Gastrocnemius medialis (tissue), 4 donors: Measurements from ENCODE around the gene WWOX. TPM values are rescaled to one million over a fixed set of nuclear protein-coding genes. Genes with fewer than 3 reads are reported as not detected.

Source experiments
- ATAC-seq, 2 donors: fragments of 150-250 bp; one replicate each; pipeline ENCODE4 v1.9.1; 2016
- DNase-seq, 2 donors: peaks; one replicate each; pipeline ENCODE4 v3.0.0-alpha.2; 2019
- H3K27ac ChIP-seq, 4 donors: fragments of 200-600 bp; sonication (generic); 1 replicate in 1 of 4; 2 replicates in 3 of 4; pipeline ENCODE4 v1.5.1; 2016 to 2018; ENCODE audit warnings: mild to moderate bottlenecking in 2 of 4, moderate library complexity in 1 of 4
- H3K27me3 ChIP-seq, 3 donors: fragments of 200-600 bp; sonication (generic) in 2 of 3; 1 replicate in 1 of 3; 2 replicates in 2 of 3; pipeline versions ENCODE4 v1.5.1 to v1.6.0; 2016 to 2019; ENCODE audit warnings: mild to moderate bottlenecking in 1 of 3, moderate library complexity in 1 of 3
- H3K36me3 ChIP-seq, 2 donors: fragments of 200-600 bp; sonication (generic) in 1 of 2; one replicate each; pipeline ENCODE4 v1.5.1; 2017 to 2018
- H3K4me1 ChIP-seq, 2 donors: fragments of 200-600 bp; sonication (generic) in 1 of 2; one replicate each; pipeline ENCODE4 v1.5.1; 2016 to 2017; ENCODE audit warnings: mild to moderate bottlenecking in 2 of 2
- H3K4me3 ChIP-seq, 4 donors: fragments of 200-600 bp; sonication (generic) in 3 of 4; 1 replicate in 1 of 4; 2 replicates in 3 of 4; pipeline ENCODE4 v1.5.1; 2016 to 2019; ENCODE audit warnings: mild to moderate bottlenecking in 2 of 4
- H3K9me3 ChIP-seq, 3 donors: fragments of 200-600 bp; sonication (generic) in 2 of 3; 1 replicate in 1 of 3; 2 replicates in 2 of 3; pipeline ENCODE4 v1.5.1; 2016 to 2019
- POLR2A ChIP-seq, 2 donors: fragments of 450-650 bp; IDR thresholded peaks; one replicate each; pipeline ENCODE4 v1.6.1; 2017; ENCODE audit warnings: antibody characterized with exemption in 2 of 2, mild to moderate bottlenecking in 2 of 2, moderate library complexity in 2 of 2
- in situ Hi-C, 4 donors: fragments of 200-750 bp; cut with MboI; loops; one replicate each; pipeline versions ENCODE4 v1.15.0 to v1.8.0; 2017; ENCODE audit warnings: low sequenced_read_pairs in 4 of 4
- intact Hi-C: fragments of 100-400 bp; cut with DNase I; formaldehyde crosslinking; loops from one replicate; pipeline ENCODE4 v1.15.1; 2023; ENCODE audit warnings: low total_unique reads
- total RNA-seq, 4 donors: library from RNA; depleted of rRNA; stranded (reverse); fragments of >200 nt; gene quantifications; one replicate each; pipeline versions ENCODE4 v1.1.0 to v1.2.3, GENCODE V29; 2016
- TF ChIP-seq, protein P1 (sequence below), 5 experiments: fragments of 450-650 bp in 3 of 5; fragments of 200-600 bp in 2 of 5; sonication (generic) in 2 of 5; IDR thresholded peaks in 4 of 5; conservative IDR thresholded peaks in 1 of 5; 1 replicate in 4 of 5; 2 replicates in 1 of 5; pipeline ENCODE4 v1.5.1; 2016 to 2019; ENCODE audit warnings: antibody characterized with exemption in 5 of 5, mild to moderate bottlenecking in 3 of 5, moderate library complexity in 3 of 5

WWOX gene
- total RNA-seq, 4 donors from 2014 or later = 3.3 to 13.0 (median 6.0) TPM

- Histone ChIP-seq H3K36me3 (no peaks in the 10 kb centered on the region), H3K27me3 (no peaks in the 10 kb centered on the region), H3K4me1 (no peaks in the 10 kb centered on the region), H3K9me3 (no peaks in the 10 kb centered on the region), H3K4me3 (no peak overlapping the region), H3K27ac (no peak overlapping the region)
- intact Hi-C loops (no loop called here), in situ Hi-C loops (loop anchor here in 1 of 4 donors (25.0 kb wide), 1 partner anchor 302 kb away; no protein-coding TSS in a partner anchor)
- DNase-seq = no peak
- no peak for ATAC-seq
- TF ChIP-seq, protein P1, sequence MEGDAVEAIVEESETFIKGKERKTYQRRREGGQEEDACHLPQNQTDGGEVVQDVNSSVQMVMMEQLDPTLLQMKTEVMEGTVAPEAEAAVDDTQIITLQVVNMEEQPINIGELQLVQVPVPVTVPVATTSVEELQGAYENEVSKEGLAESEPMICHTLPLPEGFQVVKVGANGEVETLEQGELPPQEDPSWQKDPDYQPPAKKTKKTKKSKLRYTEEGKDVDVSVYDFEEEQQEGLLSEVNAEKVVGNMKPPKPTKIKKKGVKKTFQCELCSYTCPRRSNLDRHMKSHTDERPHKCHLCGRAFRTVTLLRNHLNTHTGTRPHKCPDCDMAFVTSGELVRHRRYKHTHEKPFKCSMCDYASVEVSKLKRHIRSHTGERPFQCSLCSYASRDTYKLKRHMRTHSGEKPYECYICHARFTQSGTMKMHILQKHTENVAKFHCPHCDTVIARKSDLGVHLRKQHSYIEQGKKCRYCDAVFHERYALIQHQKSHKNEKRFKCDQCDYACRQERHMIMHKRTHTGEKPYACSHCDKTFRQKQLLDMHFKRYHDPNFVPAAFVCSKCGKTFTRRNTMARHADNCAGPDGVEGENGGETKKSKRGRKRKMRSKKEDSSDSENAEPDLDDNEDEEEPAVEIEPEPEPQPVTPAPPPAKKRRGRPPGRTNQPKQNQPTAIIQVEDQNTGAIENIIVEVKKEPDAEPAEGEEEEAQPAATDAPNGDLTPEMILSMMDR (IDR thresholded peaks at IDR 0.05 in 4 of 5, conservative IDR thresholded peaks at IDR 0.05 in 1 of 5) = no peak
- TF ChIP-seq POLR2A (IDR thresholded peaks at IDR 0.05) = no peak
These were observed 35.6 kb downstream of the WWOX start for GRCh38 chr16:78134944-78135619.

GRCh38 chr16:78137179-78137578 lies 37.7 kb downstream of the WWOX start:
- H3K9me3 ChIP-seq = no peaks in the 10 kb centered on the region
- DNase-seq (no peak), ATAC-seq (no peak)
- H3K27me3 ChIP-seq = no peaks in the 10 kb centered on the region
- TF ChIP-seq, protein P1 (IDR thresholded peaks at IDR 0.05 in 4 of 5, conservative IDR thresholded peaks at IDR 0.05 in 1 of 5) = no peak
- TF ChIP-seq POLR2A (IDR thresholded peaks at IDR 0.05) = no peak
- no peaks in the 10 kb centered on the region for H3K4me1 ChIP-seq
- no peaks in the 10 kb centered on the region for H3K36me3 ChIP-seq
- intact Hi-C loops = no loop called here
- no peak overlapping the region for H3K27ac ChIP-seq
- no peak overlapping the region for H3K4me3 ChIP-seq
- in situ Hi-C loops = loop anchor here in 1 of 4 donors (25.0 kb wide), 1 partner anchor 300 kb away; no protein-coding TSS in a partner anchor

DNA sequence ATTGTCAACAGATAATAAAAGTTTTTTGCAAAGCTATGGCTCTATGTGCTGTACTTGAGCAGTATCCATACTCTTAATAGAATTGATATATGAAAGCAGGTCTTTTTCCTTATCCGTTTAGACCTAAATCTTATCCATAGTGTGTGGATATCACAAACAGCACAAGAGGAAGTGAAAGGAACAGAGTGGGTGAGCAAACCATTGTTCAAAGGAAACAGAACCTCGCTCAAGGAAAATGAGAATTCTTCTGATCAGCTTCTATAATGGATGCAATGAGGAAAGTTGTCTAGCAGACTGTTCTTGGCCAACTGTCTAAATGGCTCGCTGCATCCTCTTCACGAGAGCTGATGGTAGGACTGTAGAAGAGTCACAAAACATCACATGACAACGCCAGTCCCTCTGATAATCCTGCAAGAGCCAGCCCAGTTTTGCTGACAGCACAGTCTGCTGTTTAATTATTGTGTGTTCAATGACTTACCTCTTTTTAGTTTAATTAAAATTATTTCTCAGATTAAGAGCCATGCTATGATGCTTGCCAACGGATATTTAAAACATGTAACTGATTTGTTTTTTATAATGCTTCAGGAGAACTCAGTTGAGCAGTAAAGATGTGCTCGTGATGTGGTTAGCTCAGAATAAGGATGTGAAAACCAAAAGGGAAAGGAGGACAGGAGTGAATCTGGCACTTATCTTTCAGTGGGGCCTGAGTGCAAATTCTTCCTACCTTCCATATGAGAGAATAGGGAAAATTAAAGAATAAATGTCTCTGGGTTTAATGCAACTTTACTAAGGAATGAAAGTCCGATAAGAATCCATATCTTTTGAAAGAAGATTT lies 38.5 kb downstream of the WWOX start:
- ATAC-seq (no peak), DNase-seq (no peak)
- intact Hi-C loops = no loop called here
- Histone ChIP-seq H3K36me3 (no peaks in the 10 kb centered on the region), H3K4me3 (no peak overlapping the region), H3K27ac (no peak overlapping the region), H3K4me1 (no peaks in the 10 kb centered on the region), H3K9me3 (no peaks in the 10 kb centered on the region), H3K27me3 (no peaks in the 10 kb centered on the region)
- in situ Hi-C loops = loop anchor here in 1 of 4 donors (25.0 kb wide), 1 partner anchor 299 kb away; no protein-coding TSS in a partner anchor
- TF ChIP-seq, protein P1 (IDR thresholded peaks at IDR 0.05 in 4 of 5, conservative IDR thresholded peaks at IDR 0.05 in 1 of 5) = no peak
- TF ChIP-seq POLR2A (IDR thresholded peaks at IDR 0.05) = no peak

DNA sequence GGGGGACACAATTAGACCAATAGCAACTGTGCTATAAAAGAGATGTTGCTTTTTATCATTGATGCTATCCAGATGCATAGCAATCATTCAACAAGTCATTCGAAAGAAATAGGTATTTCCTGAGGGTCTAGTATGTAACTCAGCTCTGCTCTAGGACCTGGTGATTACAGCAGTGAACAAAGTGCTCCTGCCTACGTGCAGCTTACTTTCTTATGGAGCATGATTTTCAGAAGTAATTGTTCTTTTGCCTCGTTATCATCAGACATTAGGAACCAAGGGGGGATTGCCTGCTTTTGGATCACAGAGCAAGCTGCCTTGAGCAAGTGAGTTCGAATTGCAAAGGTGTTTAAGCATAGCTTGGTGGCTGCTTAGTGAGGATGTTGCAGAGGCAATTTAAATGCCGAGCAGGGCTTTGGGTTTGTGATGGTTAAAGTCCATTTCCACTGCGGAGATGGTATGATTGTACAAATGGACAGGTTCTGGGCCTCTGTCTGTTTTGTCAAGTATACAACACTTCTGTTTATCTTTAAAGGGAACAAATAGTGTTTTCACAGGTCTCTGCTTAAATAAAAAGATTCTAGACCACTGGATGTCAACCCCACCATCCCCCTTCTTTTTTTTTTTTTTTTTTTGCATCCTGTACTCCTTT lies 41.5 kb downstream of the WWOX start:
- H3K27ac ChIP-seq = no peak overlapping the region
- H3K4me1 ChIP-seq = no peaks in the 10 kb centered on the region
- in situ Hi-C loops = loop anchor here in 1 of 4 donors (25.0 kb wide), 1 partner anchor 296 kb away; no protein-coding TSS in a partner anchor
- ATAC-seq (no peak), DNase-seq (no peak)
- no peaks in the 10 kb centered on the region for H3K9me3 ChIP-seq
- H3K36me3 ChIP-seq = no peaks in the 10 kb centered on the region
- no peak overlapping the region for H3K4me3 ChIP-seq
- TF ChIP-seq, protein P1 (IDR thresholded peaks at IDR 0.05 in 4 of 5, conservative IDR thresholded peaks at IDR 0.05 in 1 of 5) = no peak
- no peak for TF ChIP-seq POLR2A (IDR thresholded peaks at IDR 0.05)
- intact Hi-C loops = no loop called here
- H3K27me3 ChIP-seq = no peaks in the 10 kb centered on the region
